ENCODE measurements around the gene IGFBP1. TPM values are rescaled to one million over a fixed set of nuclear protein-coding genes. Genes with fewer than 3 reads are reported as not detected.

Gene IGFBP1
- total RNA-seq, 1 donor from 2014 or later: not detected

DNA sequence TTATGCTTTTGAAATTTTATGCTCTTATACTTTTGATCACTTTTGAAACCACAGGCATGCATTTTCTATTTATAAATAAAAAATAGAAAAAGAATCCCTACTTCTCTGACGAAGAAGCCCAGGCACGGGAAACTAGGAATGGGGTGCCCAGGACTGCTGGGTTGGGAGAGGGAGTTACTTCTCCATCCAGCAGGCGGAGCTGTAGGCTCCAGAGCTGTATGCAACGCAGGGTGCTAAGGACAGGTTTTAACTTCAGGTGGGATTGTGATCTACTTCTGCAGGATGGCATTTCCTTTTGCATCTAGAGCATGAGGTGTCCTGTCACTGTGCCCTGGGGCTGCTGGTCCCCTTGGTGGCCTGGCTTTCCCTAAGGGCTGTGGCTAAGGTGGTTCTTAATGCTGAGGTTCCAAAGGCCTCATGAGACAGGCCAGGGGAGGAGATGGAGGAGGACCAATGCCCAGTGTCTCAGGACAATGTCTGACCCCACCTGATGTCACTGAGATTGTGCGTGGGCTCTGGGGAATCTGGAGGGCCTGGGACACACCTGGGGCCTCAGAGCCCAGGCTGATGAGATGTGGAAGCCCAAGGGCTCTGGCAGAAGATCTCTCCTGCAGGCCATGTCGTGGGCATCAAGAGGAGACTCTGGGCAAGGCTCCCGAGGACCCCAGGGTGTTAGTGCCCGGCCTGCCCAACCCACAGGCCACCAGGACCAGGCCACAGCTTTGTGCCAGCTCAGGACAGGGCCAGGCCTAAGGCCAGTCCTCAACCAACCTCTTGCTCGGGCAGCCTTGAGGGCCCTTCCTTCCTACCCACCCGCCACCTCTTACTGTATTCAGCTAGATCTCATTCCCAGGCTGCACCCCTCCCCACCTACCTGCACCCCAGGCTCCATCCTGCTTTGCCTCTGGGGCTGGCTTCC is 15.9 kb upstream of the IGFBP1 start:
- Mint-ChIP-seq H3K36me3 (ENCODE audit: low read depth) (no peaks in the 10 kb centered on the region), H3K27me3 (no peaks in the 10 kb centered on the region), H3K4me3 (no peak overlapping the region), H3K4me1 (no peaks in the 10 kb centered on the region), H3K27ac (no peak overlapping the region), H3K9me3 (no peaks in the 10 kb centered on the region)
- intact Hi-C loops (cut with micrococcal nuclease): no loop called here
- DNase-seq: no peak

- no peak within 1 kb of the TSS for H3K27ac Mint-ChIP-seq
- DNase-seq: no peak
- intact Hi-C loops (cut with micrococcal nuclease): no loop called here
- H3K4me3 Mint-ChIP-seq: no peak within 1 kb of the TSS
- no peaks in the 10 kb centered on the region for H3K9me3 Mint-ChIP-seq
- H3K36me3 Mint-ChIP-seq (ENCODE audit: low read depth): no peaks in the 10 kb centered on the region
- no peaks in the 10 kb centered on the region for H3K4me1 Mint-ChIP-seq
- H3K27me3 Mint-ChIP-seq: no peaks in the 10 kb centered on the region
These were observed 15.3 kb upstream of the IGFBP1 start, which contains the start of gene CCDC201 for GRCh38 chr7:45873035-45873354. TSS of gene CCDC201 (minus strand) at chr7:45873082. CDS start at chr7:45873007, 75 bp downstream.

- Mint-ChIP-seq H3K4me3 (no peak overlapping the region), H3K4me1 (no peaks in the 10 kb centered on the region), H3K27me3 (no peaks in the 10 kb centered on the region), H3K9me3 (no peaks in the 10 kb centered on the region), H3K36me3 (ENCODE audit: low read depth) (no peaks in the 10 kb centered on the region), H3K27ac (no peak overlapping the region)
- no peak for DNase-seq
- intact Hi-C loops (cut with micrococcal nuclease): no loop called here
These were observed 14.9 kb upstream of the IGFBP1 start for GRCh38 chr7:45873355-45873754.

DNA sequence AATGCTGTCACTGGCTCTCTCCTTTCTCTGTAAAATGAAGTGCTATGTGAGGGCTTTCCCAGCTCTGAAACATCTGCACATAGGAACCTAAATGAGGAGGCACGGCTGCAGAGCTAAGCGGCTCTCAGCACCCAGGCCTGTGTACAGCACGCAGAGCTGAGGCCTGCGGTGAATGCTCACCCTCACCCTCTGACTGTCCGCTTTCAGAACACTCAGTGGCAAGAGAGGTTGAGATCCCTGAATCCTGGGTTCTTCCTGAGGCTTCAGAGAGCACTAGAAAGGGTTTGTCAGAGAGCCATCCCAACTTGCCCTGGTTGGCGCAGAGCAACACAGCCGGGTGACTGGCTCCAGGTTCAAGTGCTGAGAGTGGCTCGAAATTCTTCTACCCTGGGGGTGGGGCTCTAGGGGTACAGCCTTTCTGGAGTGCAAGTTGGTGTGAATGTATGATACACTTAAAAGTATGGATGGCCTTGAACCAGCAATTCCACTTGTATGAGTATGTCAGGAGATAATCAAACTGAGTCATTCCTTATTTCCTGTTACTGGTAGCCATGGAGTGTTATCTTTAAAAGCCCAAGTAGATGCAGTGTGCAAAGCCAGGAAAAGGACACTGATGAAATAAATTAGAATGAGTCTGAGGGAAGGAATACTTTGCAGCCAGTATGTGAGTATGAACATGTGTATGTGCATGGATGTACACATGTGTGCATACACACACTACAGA is 13.7 kb upstream of the IGFBP1 start:
- Mint-ChIP-seq H3K9me3 (no peaks in the 10 kb centered on the region), H3K27ac (no peak overlapping the region), H3K27me3 (no peaks in the 10 kb centered on the region), H3K4me3 (no peak overlapping the region), H3K4me1 (no peaks in the 10 kb centered on the region), H3K36me3 (ENCODE audit: low read depth) (no peaks in the 10 kb centered on the region)
- intact Hi-C loops (cut with micrococcal nuclease): no loop called here
- no peak for DNase-seq

DNA sequence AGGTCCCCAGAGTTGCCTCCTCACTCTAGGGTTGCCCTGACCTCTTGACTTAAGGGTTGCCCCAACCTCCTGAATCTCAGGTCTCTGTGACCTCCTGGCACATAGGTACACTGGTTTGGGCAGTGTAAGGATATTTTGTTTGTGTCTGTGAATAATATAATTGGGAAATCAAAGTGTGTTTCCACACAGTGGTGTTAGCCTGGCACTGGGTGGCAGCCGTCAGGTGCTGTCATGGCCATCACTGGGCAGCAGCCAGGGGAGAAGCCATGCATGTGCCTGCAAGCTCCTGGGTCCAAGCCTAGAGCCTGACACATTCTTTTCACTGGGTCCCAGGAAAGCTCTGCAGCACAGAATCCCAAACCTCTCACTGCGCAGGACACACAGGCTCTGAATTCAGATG is 11.8 kb upstream of the IGFBP1 start:
- no peak overlapping the region for H3K4me3 Mint-ChIP-seq
- no peaks in the 10 kb centered on the region for H3K36me3 Mint-ChIP-seq (ENCODE audit: low read depth)
- intact Hi-C loops (cut with micrococcal nuclease): no loop called here

GRCh38 chr7:45878457-45879144 is 9.7 kb upstream of the IGFBP1 start:
- intact Hi-C loops (cut with micrococcal nuclease): no loop called here
- no peaks in the 10 kb centered on the region for H3K36me3 Mint-ChIP-seq (ENCODE audit: low read depth)
- no peak overlapping the region for H3K4me3 Mint-ChIP-seq
- H3K4me1 Mint-ChIP-seq: no peaks in the 10 kb centered on the region
- H3K27ac Mint-ChIP-seq: no peak overlapping the region
- H3K27me3 Mint-ChIP-seq: no peaks in the 10 kb centered on the region
- no peak for DNase-seq
- H3K9me3 Mint-ChIP-seq: no peaks in the 10 kb centered on the region

More for the DNA sequence above, 11.8 kb upstream of the IGFBP1 start:
- H3K9me3 Mint-ChIP-seq: no peaks in the 10 kb centered on the region
- DNase-seq: no peak
- H3K27ac Mint-ChIP-seq: no peak overlapping the region
- H3K4me1 Mint-ChIP-seq: no peaks in the 10 kb centered on the region
- no peaks in the 10 kb centered on the region for H3K27me3 Mint-ChIP-seq

GRCh38 chr7:45880433-45880860 is 7.8 kb upstream of the IGFBP1 start:
- no peaks in the 10 kb centered on the region for H3K4me1 Mint-ChIP-seq
- H3K36me3 Mint-ChIP-seq (ENCODE audit: low read depth): no peaks in the 10 kb centered on the region
- intact Hi-C loops (cut with micrococcal nuclease): no loop called here
- peaks cover 3% of the 10 kb centered on the region for H3K27me3 Mint-ChIP-seq
- H3K4me3 Mint-ChIP-seq: no peak overlapping the region
- no peak overlapping the region for H3K27ac Mint-ChIP-seq
- DNase-seq: no peak
- H3K9me3 Mint-ChIP-seq: no peaks in the 10 kb centered on the region

DNA sequence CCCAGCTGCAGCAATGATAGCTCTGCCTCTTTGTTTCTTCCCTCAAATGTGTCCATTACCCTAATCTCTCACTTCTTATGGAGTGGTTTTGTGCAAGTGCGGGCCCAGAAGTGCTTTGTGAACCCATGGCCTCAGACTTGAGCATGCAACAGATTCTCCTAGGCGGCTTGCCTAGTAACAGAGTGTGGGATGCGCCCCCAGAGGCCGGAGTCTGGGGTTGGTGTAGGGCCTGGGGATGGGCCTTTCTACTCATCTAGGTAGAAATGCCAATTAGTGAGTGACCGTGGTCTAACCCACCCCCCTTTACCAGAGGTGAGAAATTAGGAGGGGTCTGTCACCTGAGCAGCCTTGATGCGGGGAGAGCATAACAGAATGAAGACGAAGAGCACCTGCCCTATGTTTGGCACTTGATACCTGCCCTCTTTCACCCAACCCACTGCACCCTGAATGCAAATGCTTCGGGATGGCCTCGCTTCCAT is 7.0 kb upstream of the IGFBP1 start:
- H3K36me3 Mint-ChIP-seq (ENCODE audit: low read depth): no peaks in the 10 kb centered on the region
- H3K27ac Mint-ChIP-seq: no peak overlapping the region
- peaks cover 4% of the 10 kb centered on the region for H3K27me3 Mint-ChIP-seq
- no peak overlapping the region for H3K4me3 Mint-ChIP-seq
- H3K4me1 Mint-ChIP-seq: no peaks in the 10 kb centered on the region
- intact Hi-C loops (cut with micrococcal nuclease): no loop called here
- DNase-seq: no peak
- H3K9me3 Mint-ChIP-seq: no peaks in the 10 kb centered on the region

DNA sequence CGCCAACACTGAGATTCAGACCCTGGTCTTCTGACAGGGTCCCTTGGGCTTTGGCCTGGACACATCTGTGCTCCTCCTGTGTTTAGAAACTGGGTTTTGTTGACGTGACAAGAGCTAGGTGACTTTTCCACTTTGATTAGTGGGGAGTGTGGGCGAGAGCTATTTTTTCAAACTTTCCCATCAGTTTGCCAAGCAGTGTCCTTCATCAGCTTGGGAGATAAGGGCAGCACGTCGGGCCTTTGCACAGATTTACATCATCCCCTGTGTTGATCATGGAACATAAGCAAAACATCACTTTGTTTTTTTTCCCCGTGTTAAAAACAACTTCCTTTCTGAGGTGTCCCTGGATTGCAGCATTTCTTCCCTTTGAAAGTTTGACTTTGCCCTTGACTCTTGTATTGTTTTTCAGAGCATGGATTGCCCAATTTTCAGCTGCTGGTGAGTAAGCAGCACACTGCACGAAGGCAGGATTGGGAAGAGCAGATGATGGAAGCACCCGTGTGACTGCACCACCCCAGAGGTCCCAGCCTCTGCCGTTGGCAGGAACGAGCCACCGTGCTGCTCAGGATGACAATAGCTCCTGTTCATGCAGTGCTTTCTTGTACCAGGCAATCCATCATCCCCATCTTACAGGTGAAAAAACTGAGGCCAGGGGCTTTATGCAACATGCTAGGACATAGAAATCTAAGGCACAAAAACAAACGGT is 6.4 kb upstream of the IGFBP1 start:
- DNase-seq: no peak
- Mint-ChIP-seq H3K36me3 (ENCODE audit: low read depth) (no peaks in the 10 kb centered on the region), H3K4me3 (no peak overlapping the region), H3K27ac (no peak overlapping the region), H3K9me3 (no peaks in the 10 kb centered on the region), H3K27me3 (peaks cover 10% of the 10 kb centered on the region), H3K4me1 (no peaks in the 10 kb centered on the region)
- intact Hi-C loops (cut with micrococcal nuclease): no loop called here

DNA sequence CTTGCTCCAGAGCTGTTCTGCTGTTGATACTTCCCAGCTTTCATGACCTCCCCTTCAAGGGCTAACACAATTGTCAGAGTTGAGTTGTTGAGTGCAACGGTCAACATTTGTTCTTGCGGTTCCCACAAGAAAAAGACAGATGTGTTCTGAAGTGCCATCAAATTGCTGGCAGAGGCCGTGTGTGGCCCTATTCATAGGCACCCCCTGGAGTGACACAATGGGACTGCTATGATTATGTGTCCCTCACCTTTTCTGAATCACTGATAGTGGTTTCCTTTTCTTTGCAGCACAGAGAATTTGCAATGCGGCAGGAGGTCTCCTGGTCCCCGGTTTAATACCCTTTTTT is 5.8 kb upstream of the IGFBP1 start:
- no peaks in the 10 kb centered on the region for H3K9me3 Mint-ChIP-seq
- H3K27ac Mint-ChIP-seq: no peak overlapping the region
- intact Hi-C loops (cut with micrococcal nuclease): no loop called here
- peaks cover 14% of the 10 kb centered on the region for H3K27me3 Mint-ChIP-seq
- no peak for DNase-seq
- no peaks in the 10 kb centered on the region for H3K4me1 Mint-ChIP-seq
- no peak overlapping the region for H3K4me3 Mint-ChIP-seq
- no peaks in the 10 kb centered on the region for H3K36me3 Mint-ChIP-seq (ENCODE audit: low read depth)

- H3K27ac Mint-ChIP-seq: no peak overlapping the region
- no peaks in the 10 kb centered on the region for H3K36me3 Mint-ChIP-seq (ENCODE audit: low read depth)
- H3K4me3 Mint-ChIP-seq: no peak overlapping the region
- DNase-seq: no peak
- H3K4me1 Mint-ChIP-seq: no peaks in the 10 kb centered on the region
- intact Hi-C loops (cut with micrococcal nuclease): no loop called here
- H3K9me3 Mint-ChIP-seq: no peaks in the 10 kb centered on the region
- H3K27me3 Mint-ChIP-seq: peaks cover 27% of the 10 kb centered on the region
These were observed 4.2 kb upstream of the IGFBP1 start for GRCh38 chr7:45884136-45884535.

DNA sequence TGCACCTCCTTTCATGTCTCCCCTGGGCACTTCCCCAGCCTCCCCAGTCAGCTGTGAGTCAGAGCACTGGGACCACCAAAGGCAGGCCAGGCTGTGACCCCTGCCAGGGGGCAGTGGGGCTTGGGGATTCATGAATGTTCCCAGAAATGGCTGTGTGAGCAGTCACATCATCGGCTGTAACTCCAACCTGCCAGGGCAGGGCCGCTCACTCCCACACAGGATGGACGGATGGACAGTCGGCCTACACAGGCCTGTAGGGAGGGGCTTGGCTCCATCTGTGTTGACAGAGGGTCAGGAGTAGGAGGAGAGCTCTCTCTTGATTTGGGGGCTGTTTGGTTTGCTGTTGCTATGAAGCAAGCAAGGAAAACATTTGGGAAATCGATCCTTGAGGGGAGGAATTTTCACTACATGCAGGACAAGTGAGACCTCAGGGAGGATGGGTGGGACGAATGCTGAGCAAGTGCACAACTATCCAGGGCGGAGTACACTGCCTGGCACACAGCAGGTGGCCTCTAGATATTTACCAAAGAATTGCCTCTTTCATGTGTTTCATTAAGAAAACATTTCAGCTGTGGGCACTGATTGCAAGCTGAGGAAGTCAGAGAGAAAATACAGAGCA is 2.9 kb upstream of the IGFBP1 start:
- Mint-ChIP-seq H3K9me3 (no peaks in the 10 kb centered on the region), H3K4me3 (no peak overlapping the region), H3K4me1 (no peaks in the 10 kb centered on the region), H3K36me3 (ENCODE audit: low read depth) (no peaks in the 10 kb centered on the region), H3K27me3 (peaks cover 35% of the 10 kb centered on the region), H3K27ac (no peak overlapping the region)
- DNase-seq: no peak
- intact Hi-C loops (cut with micrococcal nuclease): no loop called here

DNA sequence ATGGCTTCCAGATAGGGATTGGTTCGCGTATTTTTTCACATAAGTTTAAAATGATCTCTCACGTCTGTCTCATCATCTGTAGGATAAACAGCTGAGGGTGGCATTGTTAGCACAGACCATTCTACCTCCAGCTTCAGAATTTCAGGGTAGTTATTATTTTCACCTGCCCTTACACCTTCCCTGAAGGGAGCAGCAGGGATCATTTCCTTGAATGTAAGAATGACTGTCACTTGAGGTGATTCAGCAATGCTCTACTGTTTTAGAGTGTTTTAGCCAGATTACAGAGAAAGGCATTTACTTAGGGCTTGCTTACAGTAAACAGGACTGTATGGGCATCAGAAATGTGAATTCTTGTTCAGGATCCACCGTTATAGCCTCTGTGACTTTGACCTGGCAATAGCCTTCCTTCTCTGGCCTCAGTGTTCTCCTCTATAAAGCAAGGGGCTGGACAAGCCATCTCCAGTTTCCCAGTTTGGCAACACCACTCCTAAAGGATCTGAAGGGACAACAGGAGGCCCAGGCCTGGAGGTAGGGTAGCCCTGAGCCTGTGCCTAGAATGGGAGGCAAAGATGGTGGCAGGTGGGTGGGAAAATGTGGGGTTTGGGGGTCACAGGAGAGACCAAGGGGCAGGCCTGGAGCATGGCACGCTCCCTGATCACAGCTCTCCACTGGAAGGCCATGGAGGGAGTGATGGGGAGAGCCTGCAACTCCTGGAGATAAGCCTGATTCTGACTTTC is 1.2 kb upstream of the IGFBP1 start:
- Mint-ChIP-seq H3K27me3 (peaks cover 45% of the 10 kb centered on the region), H3K27ac (no peak overlapping the region), H3K9me3 (no peaks in the 10 kb centered on the region), H3K4me3 (no peak overlapping the region), H3K36me3 (ENCODE audit: low read depth) (no peaks in the 10 kb centered on the region), H3K4me1 (no peaks in the 10 kb centered on the region)
- intact Hi-C loops (cut with micrococcal nuclease): no loop called here
- no peak for DNase-seq
